Activated T-cell treated with anti-CD3 and anti-CD28 coated beads for 1 hour (primary cell): ENCODE data around the gene IL34.
"Not testable (repeated sequence)": the region's sequence is repeated elsewhere in the genome, so short reads cannot be mapped to it uniquely, and the experiment has no call there.

Experiments
- DNase-seq: peaks from one replicate; pipeline ENCODE4 v3.0.0-alpha.2; 2020; ENCODE audit warnings: low read depth

Gene IL34

GRCh38 chr16:70659546-70659945 lies 13.2 kb downstream of the IL34 start:
- DNase-seq: no peak

- DNase-seq: no peak
Measured at GRCh38 chr16:70659953-70660671, 13.8 kb downstream of the IL34 start.

GRCh38 chr16:70660672-70661350 lies 14.5 kb downstream of the IL34 start:
- no peak for DNase-seq

- DNase-seq: no peak
Measured at GRCh38 chr16:70661534-70661917, 15.2 kb downstream of the IL34 start.

GRCh38 chr16:70661918-70662641 lies 15.7 kb downstream of the IL34 start:
- DNase-seq: no peak

GRCh38 chr16:70662991-70663523 lies 16.7 kb downstream of the IL34 start:
- DNase-seq: no peak

GRCh38 chr16:70663524-70664324 lies 17.4 kb downstream of the IL34 start:
- no peak for DNase-seq

- DNase-seq: no peak
Measured at GRCh38 chr16:70664325-70665112, 18.2 kb downstream of the IL34 start.

- no peak for DNase-seq
Measured at GRCh38 chr16:70665113-70665694, 18.8 kb downstream of the IL34 start.

GRCh38 chr16:70665806-70666735 lies 19.7 kb downstream of the IL34 start:
- no peak for DNase-seq

- no peak for DNase-seq
Measured at GRCh38 chr16:70670175-70670574, 23.8 kb downstream of the IL34 start.

GRCh38 chr16:70670938-70671337 lies 24.6 kb downstream of the IL34 start:
- DNase-seq: not testable (repeated sequence)

- no peak for DNase-seq
Measured at GRCh38 chr16:70674221-70675014, 28.1 kb downstream of the IL34 start.

- DNase-seq: no peak
Measured at GRCh38 chr16:70675851-70676513, 29.6 kb downstream of the IL34 start.

GRCh38 chr16:70676675-70677498 lies 30.5 kb downstream of the IL34 start:
- no peak for DNase-seq

GRCh38 chr16:70677499-70678120 lies 31.3 kb downstream of the IL34 start:
- no peak for DNase-seq
